HG03520 (cell line): Measurements from ENCODE around the gene UBAP2.

Experiments used
- ATAC-seq: cut with Tn5 transposase; IDR thresholded peaks from one replicate; pipeline ENCODE4 v1.9.1; 2021; ENCODE audit warnings: mild to moderate bottlenecking, moderate library complexity; ENCODE audit not compliant: unreplicated experiment

UBAP2 gene

GRCh38 chr9:33884856-33885701 is 163.6 kb downstream of the UBAP2 start:
- ATAC-seq, result no peak

- no peak for ATAC-seq
These were observed 167.1 kb downstream of the UBAP2 start for GRCh38 chr9:33881635-33882034.

- no peak for ATAC-seq
These were observed 168.2 kb downstream of the UBAP2 start for GRCh38 chr9:33880211-33881089.

- ATAC-seq, result no peak
These were observed 169.9 kb downstream of the UBAP2 start for GRCh38 chr9:33878691-33879366.

- no peak for ATAC-seq
These were observed 170.8 kb downstream of the UBAP2 start for GRCh38 chr9:33877727-33878489.
